Activated naive CD8-positive, alpha-beta T cell treated with anti-CD3 and anti-CD28 coated beads, Interleukin-2, amount 50 U/mL, for 24 hours (primary cell): ENCODE measurements around the gene TMEM235.
"Not testable (repeated sequence)": the region's sequence is repeated elsewhere in the genome, so short reads cannot be mapped to it uniquely, and the experiment has no call there.

Experiments
- ATAC-seq: fragments of 150-1000 bp; cut with Tn5 transposase; one replicate; pipeline ENCODE4 v1.10.0; 2021
- DNase-seq: peaks from one replicate; pipeline ENCODE4 v3.0.0; 2021
- H3K27ac Mint-ChIP-seq: one replicate; pipeline ENCODE4 v1.8.0; 2021; ENCODE audit warnings: mild to moderate bottlenecking, mixed read lengths
- H3K27me3 Mint-ChIP-seq: one replicate; pipeline ENCODE4 v1.8.0; 2021; ENCODE audit warnings: mixed read lengths
- H3K36me3 Mint-ChIP-seq: one replicate; pipeline ENCODE4 v1.8.0; 2021; ENCODE audit warnings: low read depth, mixed read lengths
- H3K4me1 Mint-ChIP-seq: one replicate; pipeline ENCODE4 v1.8.0; 2021; ENCODE audit warnings: mixed read lengths
- H3K4me3 Mint-ChIP-seq: one replicate; pipeline ENCODE4 v1.8.0; 2021; ENCODE audit warnings: mild to moderate bottlenecking, moderate library complexity, mixed read lengths
- H3K9me3 Mint-ChIP-seq: one replicate; pipeline ENCODE4 v1.8.0; 2021; ENCODE audit warnings: mixed read lengths

TMEM235 gene

DNA sequence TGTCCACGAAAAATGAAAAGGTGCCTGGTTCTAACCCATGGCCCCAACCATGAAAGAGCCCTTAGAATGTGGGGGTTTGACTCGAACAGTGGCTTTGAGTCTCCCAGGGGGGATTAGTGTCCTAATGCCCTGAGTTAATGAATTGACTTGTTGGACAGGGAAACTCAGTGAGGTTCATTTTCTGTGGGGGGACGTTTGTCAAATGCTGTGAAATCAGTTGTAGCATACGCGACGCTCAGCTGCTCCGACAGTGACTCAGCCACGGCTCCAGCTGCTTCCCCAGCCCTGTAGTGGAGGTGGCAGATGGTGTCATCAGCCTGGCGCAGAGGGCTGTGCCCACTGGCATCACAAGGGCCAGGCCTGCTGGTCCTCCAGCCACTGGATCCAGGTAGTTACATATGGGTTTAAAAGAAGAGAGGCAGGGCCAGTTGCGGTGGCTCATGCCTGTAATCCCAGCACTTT is 3.9 kb upstream of the TMEM235 start:
- Mint-ChIP-seq H3K36me3 (peaks cover 13% of the 10 kb centered on the region), H3K9me3 (no peaks in the 10 kb centered on the region), H3K4me1 (peaks cover 5% of the 10 kb centered on the region), H3K27me3 (peaks cover 32% of the 10 kb centered on the region), H3K27ac (no peak overlapping the region), H3K4me3 (no peak overlapping the region)
- DNase-seq (no peak), ATAC-seq (peak; percentile 21)

DNA sequence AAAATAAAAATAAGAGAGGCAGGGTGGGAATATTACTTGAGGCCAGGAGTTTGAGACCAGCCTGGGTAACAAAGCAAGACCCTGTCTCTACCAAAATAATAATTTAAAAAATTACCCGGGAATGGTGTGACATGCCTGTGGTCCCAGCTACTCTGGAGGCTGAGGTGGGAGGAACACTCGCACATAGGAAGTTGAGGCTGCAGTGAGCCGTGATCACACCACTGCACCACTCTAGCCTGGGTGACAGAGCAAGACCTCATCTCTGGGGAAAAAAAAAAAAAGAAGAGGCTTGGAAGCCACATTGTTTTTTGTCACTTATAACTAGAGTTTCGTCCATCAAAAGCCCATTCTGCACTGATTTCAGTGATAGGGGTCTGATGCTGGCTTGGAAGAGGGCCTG is 3.3 kb upstream of the TMEM235 start:
- no peak for ATAC-seq
- Mint-ChIP-seq H3K4me3 (no peak overlapping the region), H3K4me1 (peaks cover 10% of the 10 kb centered on the region), H3K27ac (no peak overlapping the region), H3K9me3 (no peaks in the 10 kb centered on the region), H3K36me3 (peaks cover 13% of the 10 kb centered on the region), H3K27me3 (peaks cover 38% of the 10 kb centered on the region)
- DNase-seq: no peak

DNA sequence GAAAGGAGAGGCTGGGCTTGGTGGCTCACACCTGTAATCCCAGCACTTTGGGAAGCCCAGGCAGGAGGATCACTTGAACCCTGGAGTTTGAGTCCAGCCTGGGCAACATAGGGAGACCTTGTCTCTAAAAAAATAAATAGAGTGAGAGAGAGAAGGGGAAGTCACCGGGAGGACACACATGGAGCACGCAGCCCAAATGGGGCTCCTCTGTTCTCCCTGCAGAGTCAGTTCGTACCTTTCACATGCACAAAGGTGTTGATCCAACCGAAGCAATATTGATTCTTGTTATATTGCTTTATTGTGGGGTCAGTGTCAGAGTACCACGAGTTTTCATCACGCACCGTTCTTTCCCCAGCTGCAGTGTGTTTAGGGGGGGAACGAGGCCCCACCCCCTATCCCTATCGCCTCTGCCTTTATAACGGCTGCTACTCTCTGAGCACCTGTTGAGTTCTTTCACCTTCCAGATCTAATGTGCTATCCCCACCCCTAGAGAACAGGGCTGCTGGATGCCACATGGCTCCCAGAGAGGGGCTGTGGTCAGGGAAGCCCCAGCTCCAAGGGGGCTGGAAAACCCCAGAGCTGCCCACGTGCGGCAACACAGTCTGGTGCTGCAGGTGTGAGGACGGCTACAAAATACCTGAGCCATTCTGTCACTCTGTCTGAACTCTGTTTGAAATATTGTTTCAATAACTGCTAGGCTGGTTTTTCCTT is 1.0 kb upstream of the TMEM235 start:
- ATAC-seq: no peak
- Mint-ChIP-seq H3K9me3 (no peaks in the 10 kb centered on the region), H3K4me3 (no peak overlapping the region), H3K4me1 (peaks cover 10% of the 10 kb centered on the region), H3K27ac (no peak overlapping the region), H3K36me3 (no peaks in the 10 kb centered on the region), H3K27me3 (peaks cover 38% of the 10 kb centered on the region)
- DNase-seq: no peak

DNA sequence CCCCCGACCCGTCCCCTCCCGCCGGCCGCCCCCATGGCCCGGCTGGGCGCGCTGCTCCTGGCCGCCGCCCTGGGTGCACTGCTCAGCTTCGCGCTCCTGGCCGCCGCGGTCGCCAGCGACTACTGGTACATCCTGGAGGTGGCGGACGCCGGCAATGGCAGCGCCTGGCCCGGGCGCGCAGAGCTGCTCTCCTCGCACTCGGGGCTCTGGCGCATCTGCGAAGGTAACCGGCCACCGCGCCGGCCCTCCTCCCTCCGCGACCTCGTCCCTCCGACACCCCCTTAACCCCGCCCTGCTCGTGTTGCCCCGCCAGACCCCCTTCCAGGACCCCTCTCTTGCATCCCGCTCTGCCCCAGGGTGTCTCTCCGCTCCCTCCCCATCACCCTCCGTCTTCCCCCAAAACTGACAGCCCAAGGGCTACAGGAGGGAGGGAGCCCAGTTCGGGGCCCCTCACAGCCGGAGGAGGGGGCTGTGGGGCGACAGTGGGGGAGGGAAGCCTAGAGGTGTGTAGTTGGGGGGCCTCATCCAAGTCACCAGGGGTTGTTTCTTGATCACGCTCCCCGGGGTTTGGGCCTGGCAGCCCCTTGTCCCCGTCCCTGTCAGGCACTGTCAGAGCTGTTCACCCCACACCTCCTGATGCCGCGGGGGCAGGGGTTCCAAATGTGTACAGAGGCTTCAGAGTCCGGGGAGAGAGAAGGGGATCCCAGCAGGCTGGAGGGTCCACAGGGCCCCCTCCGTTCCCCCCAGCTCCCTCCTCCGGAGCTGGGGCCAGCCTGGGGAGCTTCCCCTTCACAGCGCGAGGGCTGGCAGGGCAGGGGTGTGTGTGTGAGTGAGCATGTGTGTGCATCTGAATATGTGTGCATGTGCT is 794 bp downstream of the TMEM235 start:
- Mint-ChIP-seq H3K4me1 (peaks cover 10% of the 10 kb centered on the region), H3K36me3 (no peaks in the 10 kb centered on the region), H3K4me3 (no peak overlapping the region), H3K27me3 (peaks cover 38% of the 10 kb centered on the region), H3K27ac (no peak overlapping the region), H3K9me3 (no peaks in the 10 kb centered on the region)
- DNase-seq: peak; percentile 29
- ATAC-seq: peak; percentile 61

DNA sequence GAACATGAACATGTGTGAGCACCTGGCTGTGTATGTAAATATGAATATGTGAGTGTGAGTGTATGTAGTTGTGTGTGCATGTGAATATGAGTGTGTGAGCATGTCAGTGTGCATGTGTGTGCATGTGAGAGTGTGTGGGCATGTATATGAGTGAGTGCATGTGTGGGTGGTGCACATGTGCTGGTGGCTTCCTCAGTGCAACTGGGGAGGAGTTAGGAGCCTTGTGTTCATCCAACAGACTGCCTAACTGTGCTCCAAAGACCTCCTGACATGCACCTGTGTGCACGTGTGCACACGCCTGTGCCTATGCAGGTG is 1.4 kb downstream of the TMEM235 start:
- Mint-ChIP-seq H3K4me1 (peaks cover 7% of the 10 kb centered on the region), H3K27me3 (peaks cover 33% of the 10 kb centered on the region), H3K36me3 (no peaks in the 10 kb centered on the region), H3K27ac (no peak overlapping the region), H3K9me3 (no peaks in the 10 kb centered on the region), H3K4me3 (no peak overlapping the region)
- no peak for DNase-seq
- no peak for ATAC-seq

DNA sequence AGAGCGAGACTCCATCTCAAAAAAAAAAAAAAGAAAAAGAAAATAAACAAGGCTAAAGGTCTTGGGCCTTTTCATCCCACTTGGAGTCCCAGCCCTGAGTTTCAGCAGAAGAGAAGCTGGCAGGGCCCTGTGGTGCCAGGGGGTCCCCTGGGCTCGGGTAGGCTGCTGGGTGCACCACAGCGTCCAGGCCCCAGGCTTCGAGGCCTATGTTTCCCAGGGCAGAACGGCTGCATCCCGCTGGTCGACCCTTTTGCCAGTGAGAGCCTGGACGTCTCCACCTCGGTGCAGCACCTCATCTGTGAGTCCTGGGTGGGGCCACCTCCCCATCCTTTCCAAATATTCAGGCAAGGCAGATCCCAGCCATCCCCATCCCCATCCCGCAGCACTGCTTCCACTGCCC is 2.2 kb downstream of the TMEM235 start:
- Mint-ChIP-seq H3K4me1 (peaks cover 7% of the 10 kb centered on the region), H3K27ac (no peak overlapping the region), H3K36me3 (no peaks in the 10 kb centered on the region), H3K4me3 (no peak overlapping the region), H3K27me3 (peaks cover 31% of the 10 kb centered on the region), H3K9me3 (no peaks in the 10 kb centered on the region)
- ATAC-seq: no peak
- DNase-seq: no peak

DNA sequence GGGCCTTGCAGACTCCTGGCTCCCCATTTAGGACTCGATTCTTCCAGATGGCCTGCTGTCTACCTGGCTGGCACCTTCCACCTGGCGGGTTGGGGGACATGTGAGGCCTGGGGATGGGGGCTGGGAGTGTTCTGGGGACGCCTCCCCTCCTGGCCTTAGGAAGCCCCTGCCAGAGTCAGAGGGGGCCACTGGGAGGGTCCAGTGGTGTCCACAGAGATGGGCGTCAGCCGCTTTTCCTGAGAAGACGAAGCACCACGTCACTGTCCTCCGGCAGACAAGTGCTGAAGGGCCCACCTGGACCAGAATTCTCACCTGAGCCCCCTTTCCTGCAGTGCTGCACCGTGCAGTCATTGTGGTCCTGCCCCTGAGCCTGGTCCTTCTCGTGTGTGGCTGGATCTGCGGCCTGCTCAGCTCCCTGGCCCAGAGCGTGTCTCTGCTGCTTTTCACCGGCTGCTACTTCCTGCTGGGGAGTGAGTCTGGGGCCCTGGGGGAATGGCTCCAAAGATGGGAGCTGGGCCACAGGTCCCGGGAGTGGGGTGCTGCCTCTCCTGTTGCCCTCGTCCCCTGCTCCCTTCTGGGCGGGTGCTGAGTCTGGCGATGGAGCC is 2.9 kb downstream of the TMEM235 start:
- Mint-ChIP-seq H3K27ac (no peak overlapping the region), H3K4me3 (no peak overlapping the region), H3K9me3 (no peaks in the 10 kb centered on the region), H3K27me3 (peaks cover 29% of the 10 kb centered on the region), H3K4me1 (peaks cover 7% of the 10 kb centered on the region), H3K36me3 (no peaks in the 10 kb centered on the region)
- DNase-seq: no peak
- no peak for ATAC-seq

DNA sequence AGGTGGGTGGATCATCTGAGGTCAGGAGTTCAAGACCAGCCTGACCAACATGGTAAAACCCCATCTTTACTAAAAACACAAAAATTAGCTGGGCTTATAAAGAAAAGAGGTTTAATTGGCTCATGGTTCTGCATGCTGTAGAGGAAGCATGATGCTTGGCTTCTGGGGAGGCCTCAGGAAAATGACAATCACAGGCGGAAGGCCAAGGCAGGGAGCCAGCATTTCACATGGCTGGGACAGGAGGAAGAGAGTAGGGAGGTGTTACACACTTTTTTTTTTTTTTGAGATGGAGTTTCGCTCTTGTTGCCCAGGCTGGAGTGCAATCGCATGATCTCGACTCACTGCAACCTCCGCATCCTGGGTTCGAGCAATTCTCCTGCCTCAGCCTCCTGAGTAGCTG is 3.6 kb downstream of the TMEM235 start:
- H3K4me3 Mint-ChIP-seq, H3K36me3 Mint-ChIP-seq, H3K9me3 Mint-ChIP-seq, H3K27ac Mint-ChIP-seq, H3K4me1 Mint-ChIP-seq, ATAC-seq, DNase-seq: not testable (repeated sequence)
- H3K27me3 Mint-ChIP-seq: peaks cover 25% of the 10 kb centered on the region

DNA sequence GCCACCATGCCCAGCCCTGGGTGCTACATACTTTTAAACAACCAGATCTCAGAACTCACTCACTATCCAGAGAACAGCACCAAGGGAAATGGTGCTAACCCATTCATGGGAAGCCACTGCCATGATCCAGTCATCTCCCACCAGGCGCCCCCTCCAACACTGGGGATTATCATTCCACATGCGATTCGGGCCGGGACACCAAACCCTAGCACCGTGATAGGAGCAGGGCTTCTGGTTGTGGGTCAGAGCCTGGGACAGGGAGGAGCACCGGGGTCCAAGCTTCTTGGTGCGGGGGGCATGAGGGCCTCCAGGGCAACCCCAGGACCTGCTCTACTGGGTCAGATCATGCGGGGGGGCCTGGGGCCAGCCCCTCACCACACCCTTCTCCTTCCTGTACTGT is 4.5 kb downstream of the TMEM235 start:
- Mint-ChIP-seq H3K27me3 (peaks cover 16% of the 10 kb centered on the region), H3K36me3 (no peaks in the 10 kb centered on the region), H3K4me1 (peaks cover 7% of the 10 kb centered on the region), H3K27ac (no peak overlapping the region), H3K4me3 (no peak overlapping the region), H3K9me3 (no peaks in the 10 kb centered on the region)
- no peak for DNase-seq
- ATAC-seq: no peak

DNA sequence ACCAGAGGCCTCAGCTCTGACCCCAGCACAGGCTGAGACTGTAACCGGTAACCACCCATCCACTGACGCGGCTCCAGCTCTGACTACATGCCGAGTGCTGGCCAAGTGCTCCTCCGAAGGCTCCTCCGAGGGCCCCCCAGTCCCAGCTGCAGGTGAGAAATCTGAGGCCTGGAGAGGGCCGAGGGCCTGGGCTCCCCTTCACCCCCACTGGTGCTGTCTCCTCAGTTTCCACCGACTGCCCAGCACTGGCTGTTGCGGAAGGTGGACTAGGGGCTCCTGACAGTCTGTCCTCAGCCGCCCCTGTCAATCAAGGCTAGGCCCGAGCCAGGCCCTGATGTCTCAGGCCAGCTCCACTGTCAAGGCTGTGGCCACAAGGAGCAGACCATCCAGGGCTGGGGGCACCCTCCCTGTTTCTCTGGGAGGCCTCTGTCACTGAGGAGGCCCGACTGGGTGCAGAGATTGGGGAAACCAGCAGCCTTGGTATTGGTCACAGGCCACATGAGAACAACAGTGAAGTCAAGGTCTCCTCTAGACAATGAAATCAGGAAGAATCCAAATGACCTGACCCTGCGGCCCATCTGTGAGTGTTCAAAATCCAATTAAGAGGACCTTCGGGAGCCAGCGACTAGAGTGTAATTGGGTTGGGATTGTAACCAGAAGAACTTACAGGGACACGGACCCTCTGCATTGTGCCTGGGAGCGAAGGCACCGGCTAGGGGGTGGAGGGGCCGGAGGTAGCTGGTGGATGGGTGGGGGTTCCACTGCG is 5.1 kb downstream of the TMEM235 start:
- Mint-ChIP-seq H3K9me3 (no peaks in the 10 kb centered on the region), H3K27ac (no peak overlapping the region), H3K4me3 (no peak overlapping the region), H3K27me3 (peaks cover 11% of the 10 kb centered on the region), H3K4me1 (peaks cover 9% of the 10 kb centered on the region), H3K36me3 (no peaks in the 10 kb centered on the region)
- DNase-seq: no peak
- no peak for ATAC-seq

DNA sequence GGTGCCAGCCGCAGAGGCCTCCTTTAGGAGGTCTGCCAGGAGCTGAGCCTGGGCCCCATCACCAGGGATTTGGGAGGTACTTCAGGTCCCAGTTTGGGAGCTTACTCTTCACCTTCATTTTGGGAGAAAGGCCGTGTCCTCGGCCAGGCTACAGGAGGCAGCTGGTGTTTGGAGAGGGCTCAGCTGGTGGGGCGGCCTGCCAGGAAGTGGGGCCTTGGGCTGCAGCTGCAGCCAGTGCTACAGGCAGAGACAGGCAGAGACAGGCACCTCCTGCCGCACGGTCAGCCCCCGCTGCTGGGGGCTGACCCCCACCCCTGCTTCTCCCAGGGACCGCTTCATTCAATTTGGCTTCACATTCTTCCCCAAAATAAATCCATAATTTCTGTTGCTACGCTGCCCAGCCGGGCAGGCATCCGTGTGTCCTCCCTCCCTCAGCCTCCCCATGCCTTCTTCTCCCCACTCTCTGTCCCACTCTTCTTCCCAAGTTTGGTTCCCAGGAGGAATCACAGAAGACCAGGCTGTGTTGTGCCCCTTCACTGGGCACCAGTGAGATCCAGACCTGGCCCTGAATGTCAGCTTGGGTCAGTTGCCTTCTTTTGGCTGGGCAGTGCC is 6.1 kb downstream of the TMEM235 start:
- H3K9me3 Mint-ChIP-seq: no peaks in the 10 kb centered on the region
- no peak for ATAC-seq
- H3K27me3 Mint-ChIP-seq: peaks cover 5% of the 10 kb centered on the region
- H3K36me3 Mint-ChIP-seq: no peaks in the 10 kb centered on the region
- H3K4me3 Mint-ChIP-seq: no peak overlapping the region
- peaks cover 8% of the 10 kb centered on the region for H3K4me1 Mint-ChIP-seq
- no peak for DNase-seq
- H3K27ac Mint-ChIP-seq: no peak overlapping the region

DNA sequence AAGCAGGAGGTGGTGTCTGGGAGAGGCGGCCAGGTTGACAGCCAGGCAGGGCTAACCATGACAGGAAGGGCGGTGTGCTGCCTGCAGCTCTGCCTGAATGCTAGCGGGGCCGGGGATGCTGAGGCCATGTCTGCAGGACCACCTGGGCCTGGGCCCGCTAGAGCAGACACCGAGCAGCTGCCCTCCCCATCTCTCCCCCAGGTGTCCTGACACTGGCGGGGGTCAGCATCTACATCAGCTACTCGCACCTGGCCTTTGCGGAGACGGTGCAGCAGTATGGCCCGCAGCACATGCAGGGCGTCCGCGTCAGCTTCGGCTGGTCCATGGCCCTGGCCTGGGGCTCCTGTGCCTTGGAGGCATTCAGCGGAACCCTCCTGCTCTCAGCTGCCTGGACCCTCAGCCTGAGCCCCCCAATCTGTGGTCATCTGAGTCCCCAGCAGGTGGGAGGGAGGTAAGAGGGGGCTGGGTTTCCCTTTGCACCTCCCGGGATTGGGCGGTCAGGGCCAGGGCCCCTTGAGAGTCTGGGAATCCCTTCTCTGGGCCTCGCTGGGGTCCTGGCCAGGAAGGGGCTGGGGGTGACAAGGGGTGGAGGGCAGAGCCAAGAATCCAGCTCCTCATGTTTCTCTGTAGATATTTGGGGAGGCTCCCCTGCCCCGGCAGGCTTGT is 7.5 kb downstream of the TMEM235 start:
- no peaks in the 10 kb centered on the region for H3K27me3 Mint-ChIP-seq
- H3K27ac Mint-ChIP-seq: no peak overlapping the region
- H3K4me3 Mint-ChIP-seq: no peak overlapping the region
- no peak for ATAC-seq
- no peaks in the 10 kb centered on the region for H3K36me3 Mint-ChIP-seq
- DNase-seq: no peak
- no peaks in the 10 kb centered on the region for H3K9me3 Mint-ChIP-seq
- H3K4me1 Mint-ChIP-seq: peaks cover 3% of the 10 kb centered on the region

DNA sequence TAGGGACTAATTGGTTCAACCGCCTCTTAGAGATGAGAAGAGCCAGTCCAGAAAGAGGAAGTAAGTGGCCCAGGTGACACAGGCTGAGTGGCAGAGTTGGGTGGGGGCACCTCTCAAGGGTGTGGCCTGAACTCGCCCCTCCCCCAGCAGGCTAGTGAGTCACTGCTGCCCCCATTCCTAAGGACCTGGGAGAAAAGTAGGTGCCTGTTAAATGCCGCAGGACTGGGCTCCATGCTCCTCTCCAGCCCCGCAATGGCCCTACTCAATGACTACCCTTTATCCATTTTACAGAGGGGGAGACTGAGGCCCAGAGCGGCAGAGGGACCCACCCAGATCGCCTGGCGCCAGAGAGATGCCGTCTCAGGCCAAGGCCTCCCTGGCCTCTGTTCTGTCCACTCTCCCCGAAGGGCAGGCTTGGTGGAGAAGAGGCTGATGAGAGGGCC is 8.1 kb downstream of the TMEM235 start:
- Mint-ChIP-seq H3K27ac (no peak overlapping the region), H3K9me3 (no peaks in the 10 kb centered on the region), H3K4me1 (peaks cover 3% of the 10 kb centered on the region), H3K4me3 (no peak overlapping the region), H3K36me3 (no peaks in the 10 kb centered on the region), H3K27me3 (no peaks in the 10 kb centered on the region)
- ATAC-seq (no peak), DNase-seq (no peak)
